Measurements from ENCODE around the gene PTK7. TPM values are rescaled to one million over a fixed set of nuclear protein-coding genes. Genes with fewer than 3 reads are reported as not detected.
A peak's percentile ranks its signal among the peaks of the same experiment; 100 is the strongest.

PTK7 gene
- total RNA-seq, 1 donor from 2014 or later, result 308 TPM

GRCh38 chr6:43188426-43188825, 112.3 kb downstream of the PTK7 start:
- DNase-seq (ENCODE audit: low spot score in 2 of 2, unreplicated experiment in 2 of 2), result no peak
- H3K27ac Mint-ChIP-seq, result no peak overlapping the region
- no peaks in the 10 kb centered on the region for H3K27me3 Mint-ChIP-seq (ENCODE audit: low read depth)
- no peaks in the 10 kb centered on the region for H3K9me3 Mint-ChIP-seq
- no peak overlapping the region for H3K4me3 Mint-ChIP-seq
- H3K4me1 Mint-ChIP-seq, result peaks cover 7% of the 10 kb centered on the region
- peaks cover 29% of the 10 kb centered on the region for H3K36me3 Mint-ChIP-seq
- no peak for TF ChIP-seq CTCF (IDR thresholded peaks at IDR 0.05; ENCODE audit: unreplicated experiment)

- no peak for DNase-seq (ENCODE audit: low spot score in 2 of 2, unreplicated experiment in 2 of 2)
- Mint-ChIP-seq H3K27me3 (ENCODE audit: low read depth) (no peaks in the 10 kb centered on the region), H3K9me3 (no peaks in the 10 kb centered on the region), H3K4me1 (no peaks in the 10 kb centered on the region), H3K36me3 (peaks cover 32% of the 10 kb centered on the region), H3K27ac (peak overlapping the region; percentile 3), H3K4me3 (no peak overlapping the region)
- no peak for TF ChIP-seq CTCF (IDR thresholded peaks at IDR 0.05; ENCODE audit: unreplicated experiment)
These were observed 113.7 kb downstream of the PTK7 start for GRCh38 chr6:43189776-43190304.

- no peak for DNase-seq (ENCODE audit: low spot score in 2 of 2, unreplicated experiment in 2 of 2)
- H3K27ac Mint-ChIP-seq, result no peak overlapping the region
- no peak overlapping the region for H3K4me3 Mint-ChIP-seq
- no peaks in the 10 kb centered on the region for H3K4me1 Mint-ChIP-seq
- no peak for TF ChIP-seq CTCF (IDR thresholded peaks at IDR 0.05; ENCODE audit: unreplicated experiment)
- H3K27me3 Mint-ChIP-seq (ENCODE audit: low read depth), result no peaks in the 10 kb centered on the region
- H3K36me3 Mint-ChIP-seq, result peaks cover 32% of the 10 kb centered on the region
- H3K9me3 Mint-ChIP-seq, result no peaks in the 10 kb centered on the region
These were observed 116.8 kb downstream of the PTK7 start for GRCh38 chr6:43192911-43193310.

- no peak for DNase-seq (ENCODE audit: low spot score in 2 of 2, unreplicated experiment in 2 of 2)
- no peak overlapping the region for H3K4me3 Mint-ChIP-seq
- no peak for TF ChIP-seq CTCF (IDR thresholded peaks at IDR 0.05; ENCODE audit: unreplicated experiment)
- no peaks in the 10 kb centered on the region for H3K9me3 Mint-ChIP-seq
- H3K27ac Mint-ChIP-seq, result no peak overlapping the region
- no peaks in the 10 kb centered on the region for H3K27me3 Mint-ChIP-seq (ENCODE audit: low read depth)
- H3K36me3 Mint-ChIP-seq, result peaks cover 26% of the 10 kb centered on the region
- H3K4me1 Mint-ChIP-seq, result no peaks in the 10 kb centered on the region
These were observed 117.8 kb downstream of the PTK7 start for GRCh38 chr6:43193929-43194328.

GRCh38 chr6:43196337-43196736, 120.2 kb downstream of the PTK7 start:
- H3K4me1 Mint-ChIP-seq, result no peaks in the 10 kb centered on the region
- no peaks in the 10 kb centered on the region for H3K27me3 Mint-ChIP-seq (ENCODE audit: low read depth)
- no peak overlapping the region for H3K4me3 Mint-ChIP-seq
- H3K9me3 Mint-ChIP-seq, result no peaks in the 10 kb centered on the region
- DNase-seq (ENCODE audit: low spot score in 2 of 2, unreplicated experiment in 2 of 2), result no peak
- no peak for TF ChIP-seq CTCF (IDR thresholded peaks at IDR 0.05; ENCODE audit: unreplicated experiment)
- H3K27ac Mint-ChIP-seq, result no peak overlapping the region
- peaks cover 35% of the 10 kb centered on the region for H3K36me3 Mint-ChIP-seq

GRCh38 chr6:43199912-43200311, 123.8 kb downstream of the PTK7 start:
- no peak for TF ChIP-seq CTCF (IDR thresholded peaks at IDR 0.05; ENCODE audit: unreplicated experiment)
- H3K4me1 Mint-ChIP-seq, result no peaks in the 10 kb centered on the region
- H3K4me3 Mint-ChIP-seq, result no peak overlapping the region
- no peaks in the 10 kb centered on the region for H3K27me3 Mint-ChIP-seq (ENCODE audit: low read depth)
- H3K9me3 Mint-ChIP-seq, result no peaks in the 10 kb centered on the region
- H3K27ac Mint-ChIP-seq, result no peak overlapping the region
- DNase-seq (ENCODE audit: low spot score in 2 of 2, unreplicated experiment in 2 of 2), result no peak
- peaks cover 32% of the 10 kb centered on the region for H3K36me3 Mint-ChIP-seq

Data from mesothelial cell of epicardium (in vitro differentiated cells).